RPMI7951 (cell line): Measurements from ENCODE around the gene LYAR. TPM values are rescaled to one million over a fixed set of nuclear protein-coding genes. Genes with fewer than 3 reads are reported as not detected.

Experiments
- DNase-seq: peaks from one replicate; pipeline ENCODE4 v3.0.0-alpha.2; 2012; ENCODE audit warnings: low read depth
- total RNA-seq: library from RNA; depleted of rRNA; stranded (reverse); fragments of >200 nt; shearing (Covaris generic); gene quantifications from 2 replicates; pipeline ENCODE4 v1.2.3, GENCODE V29; 2014; rRNA removed

Gene LYAR, protein sequence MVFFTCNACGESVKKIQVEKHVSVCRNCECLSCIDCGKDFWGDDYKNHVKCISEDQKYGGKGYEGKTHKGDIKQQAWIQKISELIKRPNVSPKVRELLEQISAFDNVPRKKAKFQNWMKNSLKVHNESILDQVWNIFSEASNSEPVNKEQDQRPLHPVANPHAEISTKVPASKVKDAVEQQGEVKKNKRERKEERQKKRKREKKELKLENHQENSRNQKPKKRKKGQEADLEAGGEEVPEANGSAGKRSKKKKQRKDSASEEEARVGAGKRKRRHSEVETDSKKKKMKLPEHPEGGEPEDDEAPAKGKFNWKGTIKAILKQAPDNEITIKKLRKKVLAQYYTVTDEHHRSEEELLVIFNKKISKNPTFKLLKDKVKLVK
- total RNA-seq, result 29.3 and 31.5 TPM in 2 replicates

DNA sequence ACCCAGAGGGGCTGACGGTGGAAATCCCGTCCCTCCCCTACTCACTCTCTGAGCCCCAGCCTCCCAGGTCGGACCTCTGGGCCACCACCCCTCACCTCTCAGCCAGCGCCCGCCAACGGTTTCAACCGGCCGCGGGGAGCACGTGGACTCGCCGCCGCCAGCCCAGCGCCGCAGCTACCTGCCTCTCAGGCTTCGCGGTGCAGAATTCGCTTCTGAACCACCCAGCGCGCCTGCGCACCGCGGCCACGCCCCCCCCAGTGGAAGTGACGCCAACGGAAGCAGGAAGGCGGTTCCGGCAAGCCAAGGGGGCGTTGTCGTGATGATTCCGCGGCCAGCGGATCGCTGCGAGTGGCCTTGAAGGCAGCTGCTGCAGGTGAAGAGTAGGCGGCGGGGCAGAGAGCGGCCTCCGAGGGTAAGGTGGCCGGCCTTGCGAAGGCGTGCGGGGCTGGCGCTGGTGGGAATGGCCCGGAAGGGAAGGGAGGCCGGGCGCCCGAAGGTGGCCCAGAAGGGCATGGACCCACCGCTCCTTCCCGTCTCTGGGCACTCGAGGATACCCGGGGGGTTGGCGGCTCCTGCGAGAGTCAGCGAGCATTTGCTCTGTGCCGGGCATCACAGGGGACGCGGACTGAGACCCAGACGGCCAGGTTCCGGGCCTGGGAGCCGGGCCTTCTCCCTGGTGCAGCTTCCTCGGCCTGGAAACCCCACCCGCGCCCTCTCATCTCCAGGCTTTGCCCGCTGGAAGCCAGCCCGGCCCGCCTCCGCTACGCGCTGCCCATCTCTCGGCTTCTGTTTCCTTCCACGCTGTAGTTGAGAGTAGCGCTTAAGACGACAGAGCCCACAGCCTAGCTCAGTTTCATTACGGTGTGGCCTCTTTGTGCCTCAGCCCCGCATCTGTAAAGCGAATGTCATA lies at the start of gene LYAR, which contains the start of gene ZBTB49:
Gene LYAR, minus strand, starts transcription at position 214 of the 910 bp plus-strand sequence. CDS start 6,412 bp downstream, outside the sequence.
Gene ZBTB49, plus strand, starts transcription at position 311 of the 910 bp plus-strand sequence. CDS start 9,695 bp downstream, outside the sequence.
- peak; percentile 79 for DNase-seq

DNA sequence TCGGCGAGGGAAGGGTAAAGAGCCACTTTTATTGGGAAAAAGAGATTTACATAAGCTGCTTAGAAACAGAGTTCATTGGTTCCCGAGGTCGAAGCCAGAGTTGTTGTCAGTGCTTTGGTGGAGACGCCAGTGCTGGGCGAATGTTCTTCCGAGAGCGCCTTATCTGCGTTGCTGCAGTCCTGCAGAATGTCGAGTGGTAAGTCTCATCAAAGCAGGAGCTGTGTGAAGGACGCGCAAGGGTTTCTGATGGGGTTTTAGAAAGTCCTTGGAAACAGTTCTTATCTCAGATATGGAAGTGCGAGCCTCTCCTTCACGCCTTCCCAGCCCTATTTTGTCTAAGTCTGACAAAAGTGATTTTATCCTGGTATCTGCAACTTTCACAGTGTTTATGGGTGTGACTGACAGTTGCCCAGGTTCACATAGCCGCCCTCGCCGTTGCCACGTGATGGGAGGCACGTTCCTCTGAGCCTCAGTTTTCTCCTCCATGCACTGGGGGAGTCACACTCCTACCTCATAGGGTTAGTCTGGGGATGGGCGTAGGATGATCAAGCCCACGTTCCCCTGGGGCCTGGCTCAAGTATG lies 49.6 kb upstream of the LYAR start:
- no peak for DNase-seq

DNA sequence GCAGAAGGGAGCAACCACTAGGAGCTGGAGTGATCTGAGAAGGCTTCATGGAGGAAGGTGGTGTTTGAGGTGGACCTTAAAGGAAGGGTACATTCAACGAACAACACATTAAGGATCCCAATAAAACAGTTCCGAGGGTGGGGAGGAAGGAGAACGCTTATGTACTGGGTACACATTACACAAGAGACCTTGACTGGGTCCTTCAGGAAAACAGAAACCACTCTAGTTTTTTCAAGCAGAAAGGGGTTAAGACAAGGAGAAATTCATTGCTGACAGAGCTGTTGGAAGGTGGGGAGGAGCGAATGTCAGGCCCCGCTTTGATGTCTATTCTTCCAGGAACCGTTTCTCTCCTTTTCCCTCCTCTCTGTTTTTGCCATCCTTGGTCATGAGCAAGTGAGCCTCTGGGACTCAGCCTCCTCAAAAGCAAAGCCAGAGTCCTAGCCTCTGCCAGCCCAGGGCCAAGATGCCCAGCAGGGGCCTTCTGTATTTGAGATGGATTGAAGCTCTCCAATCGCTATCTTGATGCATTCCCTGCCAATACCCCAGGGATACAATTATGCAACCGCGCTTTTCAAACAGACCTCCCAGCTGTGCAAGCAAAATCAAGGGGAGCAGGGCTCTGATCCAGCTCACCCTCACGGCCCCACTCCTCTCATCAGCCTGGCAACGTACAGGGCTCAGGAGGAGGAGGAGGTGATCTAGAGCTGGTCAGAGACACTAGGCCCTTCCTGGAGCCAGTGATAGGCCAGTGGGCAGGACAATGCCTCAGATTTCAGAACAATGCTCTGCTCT lies 48.5 kb upstream of the LYAR start:
- no peak for DNase-seq

DNA sequence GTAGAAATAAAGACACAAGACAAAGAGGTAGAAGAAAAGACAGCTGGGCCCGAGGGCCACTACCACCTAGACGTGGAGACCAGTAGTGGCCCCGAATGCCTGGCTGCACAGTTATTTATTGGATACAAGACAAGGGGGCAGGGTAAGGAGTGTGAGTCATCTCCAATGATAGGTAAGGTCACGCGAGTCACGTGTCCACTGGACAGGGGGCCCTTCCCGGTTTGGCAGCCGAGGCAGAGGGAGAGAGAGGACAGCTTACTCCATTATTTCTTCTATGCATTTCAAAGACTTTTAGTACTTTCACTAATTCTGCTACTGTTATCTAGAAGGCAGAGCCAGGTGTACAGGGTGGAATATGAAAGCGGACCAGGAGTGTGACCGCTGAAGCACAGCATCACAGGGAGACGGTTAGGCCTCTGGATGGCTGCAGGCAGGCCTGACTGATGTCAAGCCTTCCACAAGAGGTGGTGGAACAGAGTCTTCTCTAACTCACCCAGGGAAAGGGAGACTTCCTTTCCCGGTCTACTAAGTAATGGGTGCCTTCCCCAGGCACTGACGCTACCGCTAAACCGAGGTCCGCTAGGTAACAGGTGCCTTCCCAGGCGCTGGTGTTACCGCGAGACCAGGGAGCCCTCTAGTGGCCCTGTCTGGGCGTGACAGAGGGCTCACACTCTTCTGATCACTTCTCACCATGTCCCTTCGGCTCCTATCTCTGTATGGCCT lies 45.0 kb upstream of the LYAR start:
- peak; percentile 43 for DNase-seq

DNA sequence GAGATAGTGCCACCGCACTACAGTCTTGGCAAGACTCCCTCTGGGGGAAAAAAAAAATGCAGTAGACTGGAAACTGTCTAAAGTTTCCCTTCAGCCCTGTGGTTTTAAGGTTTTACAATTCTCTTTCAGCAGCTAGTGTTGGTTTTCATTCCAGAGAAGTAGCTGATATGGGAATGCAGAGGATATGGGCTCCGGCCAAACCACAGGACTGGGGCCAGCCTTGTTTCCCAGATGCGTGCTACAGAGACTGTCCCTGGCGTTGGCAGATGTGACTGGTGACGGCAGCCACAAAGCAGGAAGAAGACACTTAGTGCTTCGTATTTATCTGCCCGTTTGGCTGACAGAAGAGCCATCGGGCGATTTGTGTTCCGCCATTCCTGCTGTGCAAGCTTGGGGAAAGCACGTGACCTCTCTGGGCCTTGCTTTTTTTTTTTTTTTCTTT lies 43.3 kb upstream of the LYAR start:
- DNase-seq, result peak; percentile 95

DNA sequence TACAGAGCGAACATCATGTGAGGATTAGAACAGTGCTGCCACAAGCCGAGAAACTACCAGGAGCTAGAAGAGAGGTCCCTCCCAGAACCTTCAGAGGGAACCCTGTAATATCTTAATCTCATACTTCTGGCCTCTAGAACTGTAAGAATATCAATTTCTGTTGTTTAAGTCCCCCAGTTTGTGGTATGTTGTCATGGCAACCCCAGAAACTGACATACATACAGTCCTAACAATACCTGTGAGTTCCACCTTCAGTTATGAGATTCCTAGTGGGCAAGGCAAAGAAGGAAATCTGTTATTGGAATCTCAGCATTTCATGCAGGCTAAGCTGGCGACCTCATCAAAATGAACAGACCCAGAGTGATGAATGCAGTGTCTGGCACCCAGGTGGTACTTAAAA lies 42.6 kb upstream of the LYAR start:
- no peak for DNase-seq

DNA sequence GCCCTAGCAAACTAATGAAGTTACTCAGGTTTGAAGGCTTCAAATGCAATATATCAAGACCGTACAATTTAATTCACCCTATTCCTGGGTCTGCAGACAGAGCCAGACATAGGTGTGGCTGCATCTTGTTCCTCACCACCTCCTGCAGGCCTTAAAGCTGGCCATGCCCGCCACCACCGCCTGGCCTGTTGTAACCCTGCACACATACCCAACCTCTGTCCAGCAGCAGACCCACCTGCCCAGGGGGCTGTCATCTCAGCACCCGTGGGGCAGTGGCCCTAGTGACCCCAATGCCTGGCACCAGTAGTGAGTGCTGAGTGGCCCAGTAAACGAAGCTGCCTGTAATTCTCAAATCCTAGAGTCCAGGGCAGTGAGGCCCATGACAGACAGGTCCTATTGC lies 40.8 kb upstream of the LYAR start:
- DNase-seq, result no peak

DNA sequence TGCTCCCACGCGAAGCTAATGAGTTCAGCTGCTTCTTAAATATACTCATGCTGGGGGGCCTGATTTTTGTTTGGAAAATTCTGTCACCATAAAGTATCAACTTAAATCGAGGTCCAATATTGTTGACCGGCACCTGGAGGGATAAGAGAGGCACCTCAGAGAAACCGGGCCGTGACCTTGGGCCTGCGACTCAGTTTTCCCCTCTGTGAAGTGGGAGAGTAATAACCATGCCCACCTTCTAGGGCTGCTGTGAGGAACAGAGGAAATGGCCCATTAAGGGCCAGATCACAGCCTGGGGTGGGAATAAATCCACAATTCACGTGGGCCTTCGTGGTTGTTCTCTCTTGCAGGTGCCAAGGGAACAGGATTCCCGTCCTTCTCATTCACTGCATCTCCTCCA lies 39.5 kb upstream of the LYAR start:
- no peak for DNase-seq

DNA sequence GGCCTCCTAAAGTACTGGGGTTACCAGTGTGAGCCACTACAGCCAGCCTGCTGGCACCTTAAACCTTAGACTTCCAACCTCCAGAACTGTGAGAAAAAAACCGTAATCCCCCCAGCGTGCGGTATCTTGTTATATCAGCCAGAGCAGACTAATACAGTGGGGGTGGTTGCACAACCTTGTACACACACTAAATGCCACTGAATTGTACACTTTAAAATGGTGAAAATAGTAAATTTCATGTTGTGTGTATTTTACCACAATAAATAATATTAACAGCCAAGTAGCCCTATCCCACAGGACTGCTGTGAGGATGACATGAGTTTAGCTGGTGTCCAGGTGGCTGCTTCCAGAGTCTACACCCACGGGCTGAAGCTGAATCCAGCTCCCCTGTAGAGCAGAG lies 38.9 kb upstream of the LYAR start:
- no peak for DNase-seq

DNA sequence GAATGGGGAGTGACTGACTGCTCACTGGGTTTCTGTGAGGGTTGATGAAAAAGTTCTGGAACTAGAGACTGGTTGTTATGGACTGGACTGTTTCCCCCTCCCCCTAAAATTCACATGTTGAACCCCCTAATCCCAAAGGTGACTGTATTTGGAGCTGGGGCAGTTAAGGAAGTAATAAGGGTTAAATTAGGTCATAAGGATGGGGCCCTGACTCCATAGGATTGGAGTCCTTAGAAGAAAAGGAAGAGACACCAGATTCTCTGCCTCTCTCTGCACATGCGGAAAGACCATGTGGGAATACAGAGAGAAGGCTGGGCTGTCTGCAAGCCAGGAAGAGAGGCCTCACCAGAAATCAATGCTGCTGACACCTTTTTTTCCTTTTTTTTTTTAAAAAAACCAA lies 38.3 kb upstream of the LYAR start:
- no peak for DNase-seq

DNA sequence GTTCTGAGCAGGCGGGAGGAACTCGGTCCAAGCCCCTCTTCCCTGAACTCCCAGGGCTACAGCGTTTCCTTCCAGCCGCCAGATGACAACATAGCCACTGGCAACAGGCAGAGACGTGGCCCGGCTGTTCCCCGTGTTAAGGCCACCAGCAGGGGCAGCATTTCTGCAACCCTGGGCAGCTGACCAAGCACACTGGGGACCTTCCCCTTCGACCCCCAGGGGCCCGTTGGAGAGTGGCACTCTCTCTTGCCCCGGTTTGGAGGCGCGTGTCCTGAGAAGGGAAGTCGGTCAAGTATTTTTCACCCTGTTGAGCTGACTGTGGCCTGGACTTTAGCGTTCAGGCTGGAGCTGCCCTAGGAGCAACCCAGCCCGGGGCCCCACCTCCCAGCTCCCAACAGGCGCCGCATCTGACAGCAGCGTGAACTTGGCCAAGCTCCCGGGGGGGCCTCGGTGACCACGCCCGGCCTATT lies 37.7 kb upstream of the LYAR start:
- no peak for DNase-seq

DNA sequence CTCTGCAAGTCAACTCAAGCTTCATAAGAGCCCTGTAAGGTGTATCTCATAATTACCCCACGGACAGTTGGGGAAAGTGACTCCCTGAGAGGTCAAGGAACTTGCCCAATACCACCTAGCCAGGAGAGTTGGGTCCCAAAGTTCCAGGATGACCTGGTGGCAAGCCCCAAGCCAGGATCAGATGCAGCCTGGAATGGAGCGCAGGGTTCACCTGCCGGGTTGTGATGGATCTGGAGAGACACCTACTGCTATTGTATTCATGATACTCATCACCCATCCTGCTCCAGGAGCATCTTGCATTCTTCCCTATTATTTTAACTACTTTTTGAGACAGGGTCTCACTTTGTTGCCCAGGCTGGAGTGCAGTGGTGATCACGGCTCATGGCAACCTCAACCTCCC lies 36.2 kb upstream of the LYAR start:
- no peak for DNase-seq

DNA sequence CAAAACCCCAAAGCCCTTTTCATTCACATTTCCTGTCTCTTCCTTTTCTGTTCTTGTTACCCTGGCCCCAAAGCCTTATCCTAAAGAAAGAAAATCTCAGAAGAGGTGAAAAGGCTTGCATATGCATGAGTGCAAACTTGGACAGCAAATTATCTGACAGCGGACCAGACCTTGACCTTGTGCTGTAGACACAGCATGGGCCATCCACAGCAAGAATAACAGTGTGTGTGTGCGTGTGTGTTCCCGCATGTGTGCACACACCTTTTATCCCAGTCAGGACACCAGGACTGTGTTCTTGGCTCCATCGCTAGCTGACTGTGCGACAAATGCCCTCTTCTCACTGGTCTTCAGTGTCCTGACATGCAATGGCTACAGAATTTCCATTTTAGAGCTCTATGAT lies 35.4 kb upstream of the LYAR start:
- no peak for DNase-seq

DNA sequence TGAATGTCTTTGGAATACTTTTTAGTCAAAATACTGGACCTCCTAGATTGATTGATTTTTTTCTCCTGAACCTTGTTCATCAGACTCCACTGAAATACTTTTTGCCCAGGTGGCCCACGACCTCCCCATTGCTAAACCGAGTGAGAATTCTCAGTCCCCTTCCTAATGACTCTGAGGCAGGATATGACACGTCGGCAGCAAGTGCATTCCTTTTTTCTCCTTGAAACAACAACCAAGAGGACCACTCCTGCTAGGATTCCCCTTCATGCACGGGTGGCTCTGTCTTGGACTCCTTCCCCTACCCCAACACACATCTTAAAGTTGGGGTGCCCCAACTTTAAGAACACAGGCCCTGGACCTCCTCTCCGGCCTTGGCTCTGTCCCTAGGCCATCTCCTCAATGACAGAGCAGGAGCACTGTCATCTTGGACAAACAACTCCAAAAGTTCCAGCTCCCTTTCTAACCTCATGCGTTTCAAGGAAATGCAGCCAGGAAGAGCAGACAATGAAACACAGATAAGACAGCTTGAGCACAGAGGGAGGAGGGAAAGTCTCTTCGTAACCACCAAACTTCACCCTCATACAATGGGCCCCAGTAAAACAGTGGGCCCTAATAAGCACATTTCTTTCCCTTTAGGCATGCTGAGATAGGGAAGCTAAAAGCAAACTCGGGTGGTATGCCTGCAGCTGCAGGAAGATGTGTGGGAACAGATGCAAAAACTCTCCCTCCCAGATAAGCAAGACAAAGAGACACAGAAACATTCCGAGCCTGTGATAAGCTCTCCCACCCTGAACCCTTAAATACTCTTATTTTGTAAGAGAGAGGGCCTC lies 34.0 kb upstream of the LYAR start:
- no peak for DNase-seq

DNA sequence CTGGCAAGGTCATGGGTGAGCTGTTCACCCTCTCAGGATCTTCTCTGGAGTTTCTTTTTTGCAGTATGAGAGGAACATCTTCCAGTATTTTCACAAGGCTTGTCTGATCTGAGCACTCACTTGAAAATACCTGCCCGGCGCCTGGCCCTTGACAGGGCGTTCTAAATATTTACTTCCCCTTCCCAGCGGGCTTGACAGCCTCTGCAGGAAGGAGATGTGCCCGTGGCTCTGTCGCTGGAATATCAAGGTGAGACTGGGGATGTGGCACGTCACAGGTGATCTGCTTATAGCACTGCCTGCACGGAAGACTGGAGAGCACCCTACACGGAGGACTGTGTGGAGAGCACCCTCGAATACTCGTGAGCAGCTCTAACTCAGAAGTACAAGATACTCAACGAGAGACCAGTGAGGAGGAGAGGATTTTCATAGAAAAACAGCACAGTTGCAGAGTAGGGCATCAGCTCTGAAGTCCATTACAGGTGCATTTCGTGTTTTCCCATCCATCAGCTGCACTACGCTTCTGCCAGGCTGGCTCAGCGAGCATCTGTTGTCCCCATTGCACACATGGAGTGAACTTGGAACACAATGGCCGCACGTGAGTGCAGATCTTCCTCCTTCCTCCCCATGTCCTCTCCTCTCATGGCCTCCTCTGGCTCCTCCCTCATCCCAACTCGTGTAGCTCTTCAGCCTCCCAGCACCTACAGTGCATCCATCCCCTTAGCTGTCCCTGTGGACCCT lies 32.2 kb upstream of the LYAR start:
- no peak for DNase-seq

DNA sequence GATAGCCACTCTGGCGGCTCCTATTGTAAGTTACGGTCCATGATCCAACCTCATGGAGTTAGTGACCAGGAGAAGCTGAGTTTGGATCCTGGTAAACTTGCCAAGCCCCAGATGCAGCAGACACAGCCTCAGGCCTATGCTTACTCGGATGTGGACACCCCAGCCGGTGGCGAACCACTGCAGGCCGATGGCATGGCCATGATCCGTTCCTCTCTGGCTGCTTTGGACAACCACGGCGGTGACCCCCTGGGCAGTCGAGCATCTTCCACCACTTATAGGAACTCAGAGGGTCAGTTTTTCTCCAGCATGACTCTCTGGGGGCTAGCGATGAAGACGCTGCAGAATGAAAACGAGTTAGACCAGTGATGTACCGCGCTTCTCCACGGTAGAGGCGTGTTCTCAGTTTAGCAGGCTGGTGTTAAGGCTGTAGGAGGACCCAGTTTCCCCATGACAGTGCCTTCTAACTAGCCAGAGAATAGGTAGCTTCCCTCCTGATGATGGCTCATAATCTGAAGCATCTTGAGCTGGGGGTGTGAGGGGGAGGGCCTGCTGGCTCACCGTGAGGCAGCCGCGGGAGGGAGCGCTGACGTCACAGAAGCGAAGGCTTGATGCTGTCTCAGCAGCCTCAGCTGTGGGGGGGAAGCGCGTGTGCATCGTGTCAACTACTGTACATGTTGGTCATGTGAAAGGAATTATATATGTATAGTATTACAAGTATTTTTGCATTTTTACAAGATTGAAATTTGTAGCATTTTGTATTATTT lies 31.2 kb upstream of the LYAR start:
- no peak for DNase-seq

DNA sequence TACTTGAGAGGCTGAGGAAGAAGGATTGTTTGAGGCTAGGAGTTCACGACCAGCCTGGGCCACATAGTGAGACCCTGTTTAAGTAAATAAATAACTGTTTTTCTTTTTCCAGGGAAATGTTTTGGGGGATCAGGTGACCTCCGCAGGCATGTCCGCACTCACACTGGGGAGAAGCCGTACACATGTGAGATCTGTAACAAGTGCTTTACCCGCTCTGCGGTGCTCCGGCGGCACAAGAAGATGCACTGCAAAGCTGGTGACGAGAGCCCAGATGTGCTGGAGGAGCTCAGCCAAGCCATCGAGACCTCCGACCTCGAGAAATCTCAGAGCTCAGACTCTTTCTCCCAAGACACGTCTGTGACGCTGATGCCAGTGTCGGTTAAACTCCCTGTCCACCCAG lies 30.6 kb upstream of the LYAR start:
- DNase-seq, result no peak
